AG04450 (cell line): Measurements from ENCODE around the gene FAM83C. TPM values are rescaled to one million over a fixed set of nuclear protein-coding genes. Genes with fewer than 3 reads are reported as not detected.

Source experiments
- CTCF ChIA-PET: fragments of 300-600, 350-600 bp; formaldehyde crosslinking; extraction: SDS; loops from one replicate; lab custom pipeline; 2022; ENCODE audit warnings: antibody characterized with exemption, inconsistent platforms; lab: Charles Lee
- POLR2A ChIA-PET: fragments of 350-600 bp; formaldehyde crosslinking; extraction: SDS; loops from one replicate; lab custom pipeline; 2021; ENCODE audit warnings: antibody characterized with exemption, inconsistent platforms; lab: Yijun Ruan, JAX
- DNase-seq: peaks from one replicate; pipeline ENCODE4 v3.0.0-alpha.2; 2011; ENCODE audit warnings: low read depth, low spot score
- H3K27ac ChIP-seq: one replicate; pipeline ENCODE4 v1.5.1; 2012; ENCODE audit warnings: low read depth, low read length, control low read depth
- H3K27me3 ChIP-seq: one replicate; pipeline ENCODE4 v1.6.0; 2012; ENCODE audit warnings: low read length; ENCODE audit not compliant: control insufficient read depth, insufficient read depth
- H3K4me3 ChIP-seq: 2 replicates; pipeline ENCODE4 v1.5.1; 2011; ENCODE audit warnings: mild to moderate bottlenecking, low read depth, low read length, control low read depth
- H3K9me3 ChIP-seq: 2 replicates; pipeline ENCODE4 v1.5.1; 2012; ENCODE audit warnings: low read length; ENCODE audit not compliant: control insufficient read depth, insufficient read depth
- polyA plus RNA-seq: library from polyadenylated mRNA; depleted of rRNA; stranded (reverse); fragments of >200 nt; gene quantifications from 2 replicates; pipeline ENCODE4 v1.2.3, GENCODE V29; 2011
- TF ChIP-seq, protein P1 (sequence below): IDR thresholded peaks from 2 replicates; pipeline ENCODE4 v1.5.1; 2011; ENCODE audit warnings: low read depth, low read length, control low read depth, inconsistent platforms

Gene FAM83C
- polyA plus RNA-seq, 1 experiment = not detected

DNA sequence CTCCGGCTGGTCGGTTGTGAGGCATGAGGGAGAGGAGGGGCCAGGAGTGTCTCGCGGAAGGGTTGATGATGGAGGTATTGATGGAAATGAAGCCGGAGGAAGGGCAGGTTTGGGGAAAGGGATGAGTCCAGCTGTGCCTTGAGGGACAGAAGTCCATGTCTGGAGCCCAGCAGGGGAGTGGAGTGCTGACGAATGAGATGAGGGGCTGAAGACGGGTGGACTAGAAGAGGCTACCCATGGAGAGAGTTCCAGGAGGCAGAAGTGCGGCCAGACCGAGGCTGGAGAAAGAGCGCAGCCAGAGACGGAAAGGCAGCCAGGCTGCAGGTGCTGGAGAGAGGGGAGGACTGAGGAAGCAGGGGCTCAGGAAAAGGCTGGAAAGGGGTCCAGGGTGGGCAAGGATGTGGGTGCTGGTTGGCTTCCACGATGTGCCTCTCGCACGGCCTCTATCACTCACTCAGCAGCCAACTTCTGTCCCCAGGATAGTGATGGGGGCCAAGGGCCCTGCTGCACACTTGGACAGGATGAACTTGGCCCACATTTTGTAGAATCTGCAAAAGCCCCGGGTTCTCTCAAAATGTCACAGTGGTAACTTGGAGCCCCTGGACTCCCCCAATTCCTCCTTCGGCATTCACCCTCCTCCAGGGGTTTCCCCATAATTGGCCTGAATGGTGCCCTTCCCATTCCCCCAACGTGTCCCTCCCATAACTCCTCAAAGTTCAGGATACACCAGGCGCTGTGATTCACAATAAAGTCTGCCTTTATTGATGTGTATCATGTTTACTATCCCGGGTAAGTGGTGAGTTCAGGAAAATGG, 7.0 kb downstream of the FAM83C start:
- TF ChIP-seq, protein P1, sequence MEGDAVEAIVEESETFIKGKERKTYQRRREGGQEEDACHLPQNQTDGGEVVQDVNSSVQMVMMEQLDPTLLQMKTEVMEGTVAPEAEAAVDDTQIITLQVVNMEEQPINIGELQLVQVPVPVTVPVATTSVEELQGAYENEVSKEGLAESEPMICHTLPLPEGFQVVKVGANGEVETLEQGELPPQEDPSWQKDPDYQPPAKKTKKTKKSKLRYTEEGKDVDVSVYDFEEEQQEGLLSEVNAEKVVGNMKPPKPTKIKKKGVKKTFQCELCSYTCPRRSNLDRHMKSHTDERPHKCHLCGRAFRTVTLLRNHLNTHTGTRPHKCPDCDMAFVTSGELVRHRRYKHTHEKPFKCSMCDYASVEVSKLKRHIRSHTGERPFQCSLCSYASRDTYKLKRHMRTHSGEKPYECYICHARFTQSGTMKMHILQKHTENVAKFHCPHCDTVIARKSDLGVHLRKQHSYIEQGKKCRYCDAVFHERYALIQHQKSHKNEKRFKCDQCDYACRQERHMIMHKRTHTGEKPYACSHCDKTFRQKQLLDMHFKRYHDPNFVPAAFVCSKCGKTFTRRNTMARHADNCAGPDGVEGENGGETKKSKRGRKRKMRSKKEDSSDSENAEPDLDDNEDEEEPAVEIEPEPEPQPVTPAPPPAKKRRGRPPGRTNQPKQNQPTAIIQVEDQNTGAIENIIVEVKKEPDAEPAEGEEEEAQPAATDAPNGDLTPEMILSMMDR = no peak
- H3K27ac ChIP-seq = peak overlapping the region; percentile 75
- peak overlapping the region; percentile 95 for H3K4me3 ChIP-seq
- ChIA-PET CTCF (interaction anchor here (0.6 to 1.5 kb wide), 4 partner anchors 16 to 163 kb away, joined by 3 to 4 read pairs (median 4); no protein-coding TSS in a partner anchor), POLR2A (interaction anchor here (0.6 to 1.7 kb wide), 9 partner anchors 8 to 169 kb away, joined by 3 to 13 read pairs (median 5); partner anchors contain the start of genes EDEM2 and GDF5)
- DNase-seq = no peak
- no peaks in the 10 kb centered on the region for H3K27me3 ChIP-seq
- peaks cover 5% of the 10 kb centered on the region; the same call in 1 of the 2 replicates for H3K9me3 ChIP-seq

DNA sequence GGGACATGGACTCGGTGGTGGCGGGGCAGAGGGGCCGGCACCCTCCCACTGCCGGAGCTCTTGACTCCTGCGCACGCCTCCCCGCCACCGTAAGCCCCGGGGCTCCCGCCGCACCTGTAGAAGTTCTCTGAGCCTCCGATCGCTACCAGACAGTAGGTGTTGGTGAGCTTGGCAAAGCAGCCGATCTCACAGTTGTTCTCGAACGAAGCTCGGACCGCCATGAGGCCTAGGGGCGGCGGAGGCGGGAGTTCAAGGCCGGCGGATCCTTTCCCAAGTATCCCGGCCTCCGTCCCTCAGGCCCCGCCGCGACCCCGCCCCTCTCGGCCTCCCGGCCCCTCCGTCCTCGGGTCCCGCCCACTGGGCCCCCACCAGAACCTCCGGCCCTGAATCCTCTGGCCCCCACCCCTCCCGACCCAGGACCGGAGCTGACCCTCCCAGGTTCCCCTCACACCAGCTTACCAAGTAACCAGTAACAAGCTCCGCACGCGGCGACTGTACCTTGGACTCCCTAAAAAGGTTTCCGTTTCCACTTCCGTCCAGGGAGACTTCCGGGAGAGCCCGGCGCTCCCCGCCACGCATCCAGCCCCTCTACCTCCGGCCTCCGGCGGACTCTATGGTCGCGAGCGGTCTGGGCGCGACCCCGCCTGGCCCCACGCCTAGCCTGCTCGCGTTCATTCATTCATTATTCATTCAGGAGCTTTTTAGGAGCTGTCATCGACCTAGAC, 7.8 kb downstream of the FAM83C start, which contains the start of gene EIF6:
Gene EIF6 (minus strand): TSS at position 506 of the 725 bp plus-strand sequence. CDS start 285 bp downstream, at position 221.
- peak; percentile 55 for DNase-seq
- TF ChIP-seq, protein P1 = no peak
- Histone ChIP-seq H3K4me3 (peak within 1 kb of the TSS; percentile 95), H3K27ac (peak within 1 kb of the TSS; percentile 75), H3K9me3 (peaks cover 5% of the 10 kb centered on the region; the same call in 1 of the 2 replicates), H3K27me3 (no peaks in the 10 kb centered on the region)
- POLR2A ChIA-PET = interaction anchor here (0.6 to 1.7 kb wide), 13 partner anchors 9 to 192 kb away, joined by 3 to 13 read pairs (median 5); partner anchors contain the start of genes EDEM2 and GDF5
- CTCF ChIA-PET = interaction anchor here (0.6 to 1.5 kb wide), 5 partner anchors 16 to 163 kb away, joined by 3 to 7 read pairs (median 4); no protein-coding TSS in a partner anchor

DNA sequence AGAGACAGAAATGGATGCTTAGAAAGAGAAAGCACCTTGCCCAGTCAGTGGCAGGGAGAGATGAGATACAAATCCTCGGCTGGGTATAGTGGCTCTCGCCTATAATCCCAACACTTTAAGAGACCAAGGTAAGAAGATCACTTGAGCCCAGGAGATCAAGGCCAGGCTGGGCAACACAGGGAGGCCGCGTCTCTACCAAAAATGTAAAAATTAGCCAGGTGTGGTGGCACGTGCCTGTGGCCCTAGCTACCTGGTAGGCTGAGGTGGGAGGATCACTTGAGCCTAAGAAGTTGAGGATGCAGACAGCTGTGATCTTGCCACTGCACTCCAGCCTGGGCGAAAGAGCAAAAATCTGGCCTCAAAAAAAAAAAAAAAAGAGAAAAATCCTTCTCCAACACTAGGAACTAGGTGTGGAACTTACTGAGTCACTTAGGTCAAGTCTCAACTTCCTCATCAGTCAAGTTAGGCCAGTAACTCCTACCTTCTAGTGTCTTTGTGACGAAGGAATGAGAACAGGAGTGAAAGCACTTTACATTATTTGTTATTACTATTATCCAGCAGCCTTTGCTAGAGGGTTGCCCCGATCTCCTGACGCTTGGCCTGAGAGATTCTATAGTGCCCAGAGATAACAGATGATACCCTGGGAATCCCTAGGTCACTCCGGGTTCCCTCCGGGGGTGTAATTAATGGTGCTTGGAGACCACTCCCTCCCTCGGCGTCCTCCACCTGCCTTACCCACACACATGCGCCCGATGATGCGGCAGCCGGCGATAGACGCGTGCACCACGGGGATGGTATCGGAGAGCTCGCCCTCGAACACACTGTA, 8.6 kb downstream of the FAM83C start:
- Histone ChIP-seq H3K9me3 (peaks cover 5% of the 10 kb centered on the region; the same call in 1 of the 2 replicates), H3K27me3 (no peaks in the 10 kb centered on the region), H3K4me3 (peak overlapping the region; percentile 95), H3K27ac (peak overlapping the region; percentile 75)
- no peak for DNase-seq
- ChIA-PET CTCF (interaction anchor here (0.9 to 1.5 kb wide), 4 partner anchors 15 to 163 kb away, joined by 4 to 7 read pairs (median 4); no protein-coding TSS in a partner anchor), POLR2A (interaction anchor here (0.6 to 1.7 kb wide), 7 partner anchors 22 to 192 kb away, joined by 3 to 13 read pairs (median 7); partner anchors contain the start of gene GDF5)
- TF ChIP-seq, protein P1 = no peak

DNA sequence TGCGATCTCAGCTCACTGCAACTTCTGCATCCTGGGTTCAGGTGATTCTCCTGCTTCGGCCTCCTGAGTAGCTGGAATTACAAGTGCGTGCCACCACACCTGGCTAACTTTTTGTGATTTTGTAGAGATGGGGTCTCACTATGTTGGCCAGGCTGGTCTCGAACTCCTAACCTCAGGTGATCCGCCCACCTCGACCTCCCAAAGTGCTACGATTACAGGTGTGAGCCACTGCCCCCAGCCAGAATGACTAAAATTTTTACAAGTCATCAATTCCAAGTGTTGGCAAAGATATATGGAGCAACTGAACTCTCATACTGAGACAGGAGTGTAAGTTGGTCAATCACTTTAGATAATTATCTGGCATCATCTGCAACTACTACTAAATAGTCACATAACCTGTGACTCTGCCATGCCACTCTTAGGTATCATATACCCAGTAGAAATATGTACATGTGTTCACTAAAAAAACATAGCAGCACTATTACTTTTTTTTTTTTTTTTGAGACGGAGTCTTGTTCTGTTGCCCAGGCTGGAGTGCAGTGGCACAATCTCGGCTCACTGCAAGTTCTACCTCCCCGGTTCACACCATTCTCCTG, 10.6 kb downstream of the FAM83C start:
- CTCF ChIA-PET = interaction anchor here (2.1 kb wide), 1 partner anchor 12 kb away, joined by 4 read pairs; no protein-coding TSS in a partner anchor
- H3K9me3 ChIP-seq = peaks cover 5% of the 10 kb centered on the region; the same call in 1 of the 2 replicates
- POLR2A ChIA-PET = no interaction called here

More for the DNA sequence above, 10.6 kb downstream of the FAM83C start:
- no peak overlapping the region for H3K27ac ChIP-seq
- H3K27me3 ChIP-seq = no peaks in the 10 kb centered on the region
- H3K4me3 ChIP-seq = no peak overlapping the region
- DNase-seq = no peak
- TF ChIP-seq, protein P1 = no peak
